Activated T-helper 9 cell treated with anti-CD3 and anti-CD28 coated beads, Interleukin-2, amount 50 U/mL, for 16 hours (primary cell): ENCODE results near the gene VPS13C.

Experiments used
- DNase-seq: peaks from one replicate; pipeline ENCODE4 v3.0.0-alpha.2; 2020; ENCODE audit warnings: low read depth

VPS13C gene

DNA sequence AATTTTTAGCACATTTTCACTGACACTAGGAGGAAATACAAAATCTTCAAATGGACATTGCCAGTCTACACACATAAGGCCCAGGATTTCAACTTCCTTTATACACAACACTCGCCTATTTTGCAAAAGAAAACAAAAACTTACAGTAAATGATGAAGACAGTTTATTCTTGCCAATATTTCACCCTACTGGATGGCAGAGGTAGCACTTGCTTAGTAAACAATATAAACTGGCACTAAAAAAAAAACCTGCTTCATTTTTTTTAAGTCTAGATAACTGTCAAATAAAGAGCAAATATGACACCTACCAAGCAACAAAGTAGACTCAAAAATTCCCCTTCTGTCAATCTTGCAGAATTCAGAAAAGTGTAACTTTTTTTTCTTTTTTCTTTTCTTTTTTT is 204.0 kb downstream of the VPS13C start:
- no peak for DNase-seq

- no peak for DNase-seq
Observed at GRCh38 chr15:61853195-61853594, 207.1 kb downstream of the VPS13C start.

GRCh38 chr15:61851955-61852354 is 208.3 kb downstream of the VPS13C start:
- DNase-seq, result no peak

DNA sequence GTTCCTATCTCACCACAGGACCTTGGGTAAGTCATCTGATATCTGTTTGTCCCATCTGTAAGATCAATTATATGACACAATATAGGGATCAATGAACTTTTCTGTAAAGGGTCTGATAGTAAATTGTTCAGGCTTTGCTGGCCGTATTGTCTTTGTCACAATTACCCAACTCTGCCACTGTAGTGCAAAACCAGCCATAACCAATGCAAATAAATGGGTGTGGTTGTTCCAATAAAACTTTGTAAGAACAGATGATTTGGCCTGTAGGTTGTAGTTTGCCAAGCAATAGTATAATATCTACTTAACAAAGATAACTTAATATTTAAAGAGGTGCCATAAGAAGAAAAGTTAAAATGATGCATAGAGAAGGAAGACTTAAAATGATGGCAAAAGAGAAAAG is 210.8 kb downstream of the VPS13C start:
- no peak for DNase-seq

GRCh38 chr15:61841466-61841865 is 218.8 kb downstream of the VPS13C start:
- DNase-seq, result no peak

DNA sequence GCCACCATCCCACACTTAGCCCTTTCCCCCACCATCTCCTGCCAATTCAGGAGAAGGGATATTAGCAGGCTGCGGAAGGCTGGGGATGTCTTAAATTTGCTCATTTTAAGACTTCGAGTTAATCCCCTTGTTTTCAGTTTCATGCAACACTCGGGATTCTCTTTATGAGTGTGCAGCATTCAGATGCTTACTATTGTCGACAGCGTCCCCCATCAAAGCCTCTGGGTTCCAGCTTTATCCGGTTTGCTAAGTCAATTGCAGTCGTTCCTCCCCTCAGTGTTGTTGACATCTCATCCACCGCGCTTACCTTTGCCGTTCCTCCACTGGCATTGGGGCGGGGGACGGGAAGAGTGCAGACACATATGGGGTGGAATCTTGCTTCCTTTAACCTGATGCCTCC is 220.2 kb downstream of the VPS13C start:
- DNase-seq, result no peak

GRCh38 chr15:61839546-61839945 is 220.7 kb downstream of the VPS13C start:
- DNase-seq, result no peak

DNA sequence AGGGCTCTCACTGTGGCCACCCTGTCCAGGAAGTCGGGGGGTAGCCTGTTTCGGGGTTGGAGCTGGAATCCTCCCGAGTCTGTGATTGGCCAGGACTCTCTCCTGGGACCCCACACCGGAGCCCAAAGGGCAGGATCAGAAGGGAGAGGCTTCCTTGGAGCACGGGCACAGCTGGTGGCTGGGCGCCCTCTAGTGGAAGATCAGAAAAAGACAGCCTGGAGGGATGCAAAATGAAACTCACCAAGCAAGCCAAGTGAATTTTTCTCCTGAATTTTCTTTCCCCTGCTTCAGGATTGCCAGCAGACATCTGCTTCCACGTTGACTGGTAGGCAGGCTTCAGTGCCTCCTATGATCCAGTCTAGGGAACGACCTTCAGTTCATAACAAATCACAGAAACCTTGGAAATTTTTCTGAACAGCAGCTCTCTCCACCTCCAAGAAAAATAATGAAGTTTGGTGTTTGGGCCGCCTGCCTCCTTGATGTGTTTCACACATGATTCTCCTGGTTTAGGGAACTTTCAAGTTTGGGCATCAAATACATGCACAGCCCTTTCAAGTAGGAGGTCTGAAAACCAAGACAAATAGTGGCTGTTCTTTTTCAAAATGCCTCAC is 224.6 kb downstream of the VPS13C start:
- peak; percentile 37 for DNase-seq

GRCh38 chr15:61835029-61835428 is 225.2 kb downstream of the VPS13C start:
- DNase-seq, result no peak

GRCh38 chr15:61834076-61834697 is 226.1 kb downstream of the VPS13C start:
- peak; percentile 61 for DNase-seq

DNA sequence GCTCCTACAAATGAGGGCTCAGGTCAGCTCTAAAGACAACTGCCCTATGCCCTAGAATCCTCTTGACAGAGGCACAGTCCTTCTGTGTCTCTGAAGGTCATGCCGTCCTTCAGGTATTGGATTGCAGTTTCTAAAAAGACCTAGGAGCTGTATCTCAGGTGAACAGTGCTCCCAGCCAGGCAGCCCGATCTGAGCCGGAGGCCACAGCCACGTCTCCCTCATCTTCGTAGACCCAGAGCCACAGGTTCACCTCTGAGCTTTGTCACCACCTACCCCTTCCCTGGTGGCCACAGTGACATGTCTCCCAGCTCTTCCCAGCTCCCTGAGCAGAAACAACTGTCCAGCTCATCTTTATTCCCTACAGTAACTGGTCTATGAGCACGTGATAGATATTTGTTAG is 228.0 kb downstream of the VPS13C start:
- DNase-seq, result no peak

- no peak for DNase-seq
Observed at GRCh38 chr15:61831505-61831921, 228.7 kb downstream of the VPS13C start.

DNA sequence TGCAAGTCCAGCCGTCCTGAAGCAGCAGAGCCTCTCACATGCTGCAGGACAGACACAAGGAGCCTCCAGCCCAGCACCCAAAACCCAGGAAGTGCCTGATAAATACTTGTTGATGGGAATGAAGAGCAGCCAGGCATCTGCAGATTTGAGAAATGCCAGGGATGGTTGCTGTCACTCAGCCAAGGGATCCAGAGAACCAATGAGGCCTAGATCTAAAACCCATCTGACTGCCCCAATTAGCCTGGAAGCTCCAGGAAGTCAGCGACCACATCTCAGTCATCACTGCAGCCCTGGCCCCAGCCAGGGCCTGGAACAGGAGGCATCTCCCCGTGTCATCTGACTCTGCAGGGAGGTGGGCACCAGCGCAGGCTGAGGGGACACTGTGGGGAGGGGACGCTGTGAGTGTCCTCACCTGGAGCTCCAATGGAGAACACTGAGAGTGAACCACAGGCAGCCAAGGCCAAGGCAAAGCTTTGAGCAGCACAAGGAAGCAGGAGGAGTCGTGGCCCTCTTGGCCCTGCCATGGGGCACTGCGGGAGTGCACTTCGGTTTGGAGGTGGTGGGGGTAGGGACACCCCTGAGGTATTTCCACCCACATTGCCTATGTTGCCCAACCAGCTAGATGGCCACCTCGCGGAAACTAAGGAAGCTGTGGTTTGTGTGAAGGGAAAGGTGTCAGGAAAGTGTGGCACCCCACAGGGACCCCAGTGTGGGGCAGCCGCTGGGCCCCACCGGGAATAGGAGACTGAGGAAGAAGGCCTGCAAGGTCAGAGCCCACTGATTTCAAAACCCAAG is 229.5 kb downstream of the VPS13C start:
- no peak for DNase-seq

DNA sequence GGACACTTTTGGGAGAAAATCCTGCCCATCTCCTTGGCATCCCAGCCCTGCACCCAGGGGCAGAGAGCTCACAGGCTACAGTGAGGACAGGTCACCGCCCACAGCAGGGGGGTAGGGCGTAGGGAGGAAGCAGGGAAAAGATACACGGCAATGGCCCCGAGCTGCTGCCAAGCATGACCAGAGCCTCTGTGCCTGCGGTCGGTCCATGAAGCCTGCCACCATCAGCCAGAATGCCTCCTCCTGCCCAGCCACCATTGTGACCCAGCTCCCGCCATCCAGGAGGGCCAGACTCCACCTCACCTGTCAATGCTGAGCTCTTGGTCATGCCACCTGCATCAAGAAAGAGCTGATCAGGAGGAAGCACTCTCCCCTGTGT is 230.7 kb downstream of the VPS13C start:
- DNase-seq, result no peak

- no peak for DNase-seq
Observed at GRCh38 chr15:61828860-61829513, 231.3 kb downstream of the VPS13C start.

GRCh38 chr15:61828008-61828407 is 232.2 kb downstream of the VPS13C start:
- DNase-seq, result no peak

DNA sequence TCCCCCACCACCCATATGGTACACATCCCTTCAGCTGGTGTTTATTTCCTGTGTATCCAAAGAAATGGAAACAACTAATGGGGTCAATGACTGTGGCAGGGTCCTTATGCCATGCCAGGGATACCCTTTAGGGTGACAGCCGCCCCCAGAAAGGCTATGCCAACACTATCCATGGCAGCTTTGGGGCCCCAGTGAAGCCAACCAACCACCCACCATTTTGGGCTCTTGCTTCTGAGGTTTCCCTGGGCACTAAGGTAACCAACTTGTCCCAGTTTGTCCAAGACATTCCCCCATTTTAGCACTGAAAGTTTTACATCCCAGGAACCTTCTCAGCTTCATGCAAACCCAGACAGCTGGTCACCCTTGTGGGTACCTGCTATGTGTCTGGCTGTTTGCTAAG is 233.1 kb downstream of the VPS13C start:
- DNase-seq, result no peak

GRCh38 chr15:61824291-61824690 is 236.0 kb downstream of the VPS13C start:
- DNase-seq, result no peak

GRCh38 chr15:61822511-61822910 is 237.7 kb downstream of the VPS13C start:
- DNase-seq, result no peak

GRCh38 chr15:61820951-61821350 is 239.3 kb downstream of the VPS13C start:
- no peak for DNase-seq

DNA sequence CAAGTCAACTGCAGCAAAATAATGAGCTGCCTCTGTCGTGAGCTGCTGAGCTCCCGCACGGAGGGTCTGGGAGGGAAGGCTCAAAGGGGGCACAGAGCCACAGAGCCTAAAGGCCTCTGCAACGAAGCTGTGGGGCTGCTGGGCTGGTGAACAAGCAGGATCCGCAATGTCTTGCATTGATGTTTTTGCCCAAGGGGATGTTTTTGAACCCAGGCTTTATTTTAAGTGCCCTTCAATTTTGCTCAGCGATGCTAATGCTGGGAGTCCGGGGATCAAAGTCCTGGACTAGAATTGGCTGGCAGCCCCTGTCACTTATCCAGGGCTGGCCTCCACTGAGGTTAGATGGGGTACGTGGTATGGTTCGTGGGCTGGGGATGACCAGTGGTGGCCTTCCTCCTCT is 240.0 kb downstream of the VPS13C start:
- no peak for DNase-seq

- no peak for DNase-seq
Observed at GRCh38 chr15:61819386-61819785, 240.9 kb downstream of the VPS13C start.

GRCh38 chr15:61818801-61819200 is 241.4 kb downstream of the VPS13C start:
- no peak for DNase-seq
